ENCODE results near the gene ASAP2.

Gene ASAP2

DNA sequence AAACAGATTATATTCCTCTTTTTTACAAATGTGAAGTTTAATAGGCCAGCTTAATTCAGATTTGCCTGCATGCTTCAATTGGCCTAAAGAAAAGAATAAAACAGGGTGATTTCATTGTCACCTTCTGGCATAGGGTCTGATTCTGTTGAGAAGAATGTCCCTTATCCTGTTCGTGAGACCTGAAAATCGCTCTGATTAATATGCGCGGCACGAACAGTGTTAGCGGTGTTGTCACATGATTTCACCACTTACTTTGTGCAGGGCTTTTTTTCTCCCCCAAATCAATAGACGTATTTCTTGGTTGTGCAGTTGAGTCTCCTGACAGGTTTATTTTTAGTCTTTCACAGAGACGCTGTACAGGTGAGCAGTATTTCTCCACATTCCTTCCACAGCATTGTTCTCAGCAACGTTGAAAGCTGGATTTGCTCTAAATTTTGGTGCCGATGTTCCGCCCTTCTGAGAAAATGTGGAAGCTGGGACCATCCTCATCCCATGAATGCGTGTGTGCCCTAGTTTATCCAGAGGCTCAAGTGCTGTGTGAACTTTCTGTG lies 134.8 kb downstream of the ASAP2 start:
- Histone ChIP-seq H3K4me1 (ENCODE audit: low read length) (no peaks in the 10 kb centered on the region), H3K9me3 (replicated peaks; ENCODE audit: insufficient read depth, low read length) (no peaks in the 10 kb centered on the region), H3K27ac (ENCODE audit: low read length) (no peak overlapping the region), H3K79me2 (ENCODE audit: low read length) (no peaks in the 10 kb centered on the region), H2AFZ (ENCODE audit: low read length) (no peak overlapping the region), H3K4me3 (ENCODE audit: low read length) (no peak overlapping the region), H3K9me2 (replicated peaks; ENCODE audit: insufficient read depth, low read length) (no peaks in the 10 kb centered on the region), H3K4me2 (ENCODE audit: low read depth, low read length) (no peak overlapping the region), H3K9ac (ENCODE audit: low read length) (no peak overlapping the region), H3F3A (ENCODE audit: insufficient read depth, low read length) (no peaks in the 10 kb centered on the region), H3K36me3 (replicated peaks; ENCODE audit: insufficient read depth, low read length) (no peaks in the 10 kb centered on the region), H3K27me3 (replicated peaks; ENCODE audit: insufficient read depth, low read length) (no peaks in the 10 kb centered on the region), H4K20me1 (ENCODE audit: insufficient read depth, low read length) (no peaks in the 10 kb centered on the region)
- no peak for DNase-seq
- TF ChIP-seq EZH2phosphoT487 (IDR thresholded peaks at IDR 0.05; ENCODE audit: low read length) (no peak), EZH2 (optimal IDR thresholded peaks at IDR 0.05; ENCODE audit: low read depth, low read length) (no peak)
- TF ChIP-seq, protein P1, sequence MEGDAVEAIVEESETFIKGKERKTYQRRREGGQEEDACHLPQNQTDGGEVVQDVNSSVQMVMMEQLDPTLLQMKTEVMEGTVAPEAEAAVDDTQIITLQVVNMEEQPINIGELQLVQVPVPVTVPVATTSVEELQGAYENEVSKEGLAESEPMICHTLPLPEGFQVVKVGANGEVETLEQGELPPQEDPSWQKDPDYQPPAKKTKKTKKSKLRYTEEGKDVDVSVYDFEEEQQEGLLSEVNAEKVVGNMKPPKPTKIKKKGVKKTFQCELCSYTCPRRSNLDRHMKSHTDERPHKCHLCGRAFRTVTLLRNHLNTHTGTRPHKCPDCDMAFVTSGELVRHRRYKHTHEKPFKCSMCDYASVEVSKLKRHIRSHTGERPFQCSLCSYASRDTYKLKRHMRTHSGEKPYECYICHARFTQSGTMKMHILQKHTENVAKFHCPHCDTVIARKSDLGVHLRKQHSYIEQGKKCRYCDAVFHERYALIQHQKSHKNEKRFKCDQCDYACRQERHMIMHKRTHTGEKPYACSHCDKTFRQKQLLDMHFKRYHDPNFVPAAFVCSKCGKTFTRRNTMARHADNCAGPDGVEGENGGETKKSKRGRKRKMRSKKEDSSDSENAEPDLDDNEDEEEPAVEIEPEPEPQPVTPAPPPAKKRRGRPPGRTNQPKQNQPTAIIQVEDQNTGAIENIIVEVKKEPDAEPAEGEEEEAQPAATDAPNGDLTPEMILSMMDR (IDR thresholded peaks at IDR 0.05; ENCODE audit: low read length), result no peak

DNA sequence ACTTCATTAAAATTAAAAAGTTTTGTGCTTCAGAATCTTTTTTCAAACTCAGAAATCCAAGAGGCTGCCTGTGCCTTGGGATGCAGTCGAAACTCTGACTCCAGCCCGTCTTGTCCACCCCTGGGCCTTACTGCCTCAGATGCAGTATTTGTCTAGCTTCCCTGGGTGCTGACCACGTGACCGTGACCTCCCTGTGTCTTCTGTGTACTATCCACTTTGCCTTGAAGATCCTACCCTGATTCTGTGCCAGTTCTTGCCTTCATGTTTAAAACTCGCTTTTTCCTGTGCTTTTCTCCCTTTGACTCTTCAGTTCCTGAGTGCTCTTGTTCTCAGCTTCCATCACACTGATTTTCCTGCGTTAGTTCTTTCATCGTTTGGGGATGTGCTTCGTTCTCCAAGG lies 136.0 kb downstream of the ASAP2 start:
- H3K36me3 ChIP-seq (replicated peaks; ENCODE audit: insufficient read depth, low read length), result no peaks in the 10 kb centered on the region
- H3K27ac ChIP-seq (ENCODE audit: low read length), result no peak overlapping the region
- H3K79me2 ChIP-seq (ENCODE audit: low read length), result no peaks in the 10 kb centered on the region
- H3K4me3 ChIP-seq (ENCODE audit: low read length), result no peak overlapping the region
- no peak for DNase-seq
- no peaks in the 10 kb centered on the region for H3K4me1 ChIP-seq (ENCODE audit: low read length)
- no peaks in the 10 kb centered on the region for H3F3A ChIP-seq (ENCODE audit: insufficient read depth, low read length)
- H3K4me2 ChIP-seq (ENCODE audit: low read depth, low read length), result no peak overlapping the region
- no peaks in the 10 kb centered on the region for H3K9me2 ChIP-seq (replicated peaks; ENCODE audit: insufficient read depth, low read length)
- TF ChIP-seq EZH2 (optimal IDR thresholded peaks at IDR 0.05; ENCODE audit: low read depth, low read length) (no peak), EZH2phosphoT487 (IDR thresholded peaks at IDR 0.05; ENCODE audit: low read length) (no peak)
- TF ChIP-seq, protein P1 (IDR thresholded peaks at IDR 0.05; ENCODE audit: low read length), result no peak
- no peaks in the 10 kb centered on the region for H3K9me3 ChIP-seq (replicated peaks; ENCODE audit: insufficient read depth, low read length)
- no peak overlapping the region for H2AFZ ChIP-seq (ENCODE audit: low read length)
- no peaks in the 10 kb centered on the region for H4K20me1 ChIP-seq (ENCODE audit: insufficient read depth, low read length)
- no peaks in the 10 kb centered on the region for H3K27me3 ChIP-seq (replicated peaks; ENCODE audit: insufficient read depth, low read length)
- no peak overlapping the region for H3K9ac ChIP-seq (ENCODE audit: low read length)

DNA sequence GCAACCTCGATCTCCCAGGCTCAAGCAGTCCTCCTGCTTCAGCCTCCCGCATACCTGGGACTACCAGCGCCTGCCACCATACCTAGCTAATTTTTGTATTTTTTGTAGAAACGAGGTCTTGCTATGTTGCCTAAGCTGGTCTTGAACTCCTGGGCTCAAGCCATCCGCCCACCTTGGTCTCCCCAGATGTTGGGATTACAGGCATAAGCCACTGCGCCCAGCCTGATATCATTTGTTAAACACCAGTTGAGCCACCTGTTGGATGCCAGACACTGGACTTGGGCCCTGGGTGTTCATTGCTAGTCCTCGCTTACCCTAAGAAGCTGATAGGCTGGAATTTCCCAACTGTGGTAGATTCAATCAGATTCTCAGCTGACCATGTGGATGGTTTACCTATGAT lies 136.9 kb downstream of the ASAP2 start:
- Histone ChIP-seq H3K9ac (ENCODE audit: low read length) (no peak overlapping the region), H4K20me1 (ENCODE audit: insufficient read depth, low read length) (no peaks in the 10 kb centered on the region), H3K79me2 (ENCODE audit: low read length) (no peaks in the 10 kb centered on the region), H3K4me2 (ENCODE audit: low read depth, low read length) (no peak overlapping the region), H3K27ac (ENCODE audit: low read length) (no peak overlapping the region), H3K4me1 (ENCODE audit: low read length) (no peaks in the 10 kb centered on the region), H3K27me3 (replicated peaks; ENCODE audit: insufficient read depth, low read length) (no peaks in the 10 kb centered on the region), H3K4me3 (ENCODE audit: low read length) (no peak overlapping the region), H3K9me3 (replicated peaks; ENCODE audit: insufficient read depth, low read length) (no peaks in the 10 kb centered on the region), H2AFZ (ENCODE audit: low read length) (no peak overlapping the region), H3F3A (ENCODE audit: insufficient read depth, low read length) (no peaks in the 10 kb centered on the region), H3K36me3 (replicated peaks; ENCODE audit: insufficient read depth, low read length) (no peaks in the 10 kb centered on the region), H3K9me2 (replicated peaks; ENCODE audit: insufficient read depth, low read length) (no peaks in the 10 kb centered on the region)
- TF ChIP-seq EZH2 (optimal IDR thresholded peaks at IDR 0.05; ENCODE audit: low read depth, low read length) (no peak), EZH2phosphoT487 (IDR thresholded peaks at IDR 0.05; ENCODE audit: low read length) (no peak)
- TF ChIP-seq, protein P1 (IDR thresholded peaks at IDR 0.05; ENCODE audit: low read length), result no peak
- no peak for DNase-seq
